Loucy (cell line): ENCODE results near the gene VAV3.

Experiments used
- CTCF ChIP-seq: fragments of 200-600 bp; sonication (generic); conservative IDR thresholded peaks from 2 replicates; pipeline ENCODE4 v1.5.1; 2014; ENCODE audit warnings: mild to moderate bottlenecking, antibody characterized with exemption, low read length
- EZH2phosphoT487 ChIP-seq: fragments of 200-600 bp; IDR thresholded peaks from 2 replicates; pipeline ENCODE4 v1.6.1; 2018; ENCODE audit warnings: antibody characterized with exemption, mild to moderate bottlenecking, moderate library complexity, borderline replicate concordance

DNA sequence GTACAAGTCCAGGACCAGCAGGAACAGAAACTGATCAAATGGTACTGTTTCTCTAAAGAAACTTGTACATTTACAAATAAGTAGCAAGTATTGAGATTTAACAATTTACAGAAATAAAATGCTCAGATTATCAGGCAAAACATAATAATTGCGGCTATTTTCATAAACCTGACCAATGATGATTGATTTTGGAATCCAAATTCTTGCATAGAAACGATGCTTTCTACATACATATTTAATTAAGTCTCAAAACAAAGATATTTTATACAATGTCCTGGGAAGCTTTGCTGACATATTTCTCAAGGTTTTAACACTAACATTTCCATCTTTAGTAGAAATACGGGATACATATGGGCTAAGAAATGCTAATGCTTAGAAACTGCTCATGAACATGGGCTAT lies 157.1 kb downstream of the VAV3 start:
- TF ChIP-seq CTCF (no peak), EZH2phosphoT487 (no peak)
